RPMI8226 (cell line): ENCODE results near the gene CHMP2B.
"Not testable (repeated sequence)": the region's sequence is repeated elsewhere in the genome, so short reads cannot be mapped to it uniquely, and the experiment has no call there.

Experiments
- DNase-seq: peaks from one replicate; pipeline ENCODE4 v3.0.0-alpha.2; 2015

Gene CHMP2B

DNA sequence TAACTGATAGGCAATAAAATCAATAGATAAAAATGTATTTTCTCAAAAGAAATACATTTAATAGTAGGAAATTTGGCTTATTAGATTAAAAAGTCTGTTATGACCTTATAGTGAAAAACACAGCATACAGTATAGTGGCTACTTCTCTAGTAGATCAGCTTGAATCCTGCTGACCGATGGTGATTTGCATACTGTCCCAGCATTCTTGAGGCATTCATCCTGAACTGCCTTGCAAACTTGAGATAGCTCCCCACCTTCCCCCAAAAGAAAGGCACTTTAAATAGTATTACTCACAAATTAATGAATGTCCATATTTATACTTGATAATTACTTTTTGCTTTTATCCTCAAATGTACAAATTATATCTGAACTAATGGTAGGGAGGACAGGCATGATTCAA lies 6.7 kb downstream of the CHMP2B start:
- DNase-seq: no peak

DNA sequence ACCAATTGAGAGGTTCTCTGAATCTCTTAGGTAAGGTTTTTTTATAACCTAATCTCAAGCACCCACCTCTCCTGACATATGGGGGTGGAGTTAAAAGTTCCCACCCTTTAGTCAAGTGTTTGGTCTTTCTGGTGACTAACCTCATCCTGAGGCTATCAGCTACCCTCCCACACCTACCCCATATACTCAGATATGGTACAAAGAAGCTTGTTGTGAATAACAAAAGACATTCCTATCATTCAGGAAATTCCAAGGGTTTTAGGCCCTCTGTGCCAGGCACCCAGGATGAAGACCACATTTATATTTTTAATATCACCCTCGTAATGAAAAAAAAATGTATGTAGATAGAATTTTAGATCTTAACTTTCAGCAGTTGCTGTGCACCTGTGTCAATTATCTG lies 9.0 kb downstream of the CHMP2B start:
- DNase-seq: no peak

- no peak for DNase-seq
Observed at GRCh38 chr3:87246662-87247429, 19.7 kb downstream of the CHMP2B start.

- no peak for DNase-seq
Observed at GRCh38 chr3:87247430-87247773, 20.3 kb downstream of the CHMP2B start.

DNA sequence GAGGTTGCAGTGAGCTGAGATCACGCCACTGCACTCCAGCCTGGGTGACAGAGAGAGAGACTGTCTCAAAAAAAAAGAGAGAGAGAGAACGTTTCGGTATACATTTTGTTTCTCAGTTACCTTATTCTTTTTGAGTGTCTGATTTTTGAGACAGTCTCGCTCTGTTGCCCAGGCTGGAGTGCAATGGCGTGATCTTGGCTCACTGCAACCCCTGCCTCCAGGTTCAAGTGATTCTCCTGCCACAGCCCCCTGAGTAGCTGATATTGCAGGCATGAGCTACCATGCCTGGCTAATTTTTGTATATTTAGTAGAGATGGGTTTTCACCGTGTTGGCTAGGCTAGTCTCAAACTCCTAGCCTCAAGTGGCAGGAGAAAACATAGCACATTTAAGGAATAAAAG lies 21.1 kb downstream of the CHMP2B start:
- DNase-seq: not testable (repeated sequence)

GRCh38 chr3:87248831-87249230 lies 21.7 kb downstream of the CHMP2B start:
- DNase-seq: no peak

GRCh38 chr3:87250009-87250408 lies 22.9 kb downstream of the CHMP2B start:
- DNase-seq: no peak

GRCh38 chr3:87260270-87260669 lies 33.2 kb downstream of the CHMP2B start:
- DNase-seq: peak; percentile 61

- DNase-seq: no peak
Observed at GRCh38 chr3:87261925-87262324, 34.8 kb downstream of the CHMP2B start.

- DNase-seq: no peak
Observed at GRCh38 chr3:87267953-87268645, 41.0 kb downstream of the CHMP2B start.

DNA sequence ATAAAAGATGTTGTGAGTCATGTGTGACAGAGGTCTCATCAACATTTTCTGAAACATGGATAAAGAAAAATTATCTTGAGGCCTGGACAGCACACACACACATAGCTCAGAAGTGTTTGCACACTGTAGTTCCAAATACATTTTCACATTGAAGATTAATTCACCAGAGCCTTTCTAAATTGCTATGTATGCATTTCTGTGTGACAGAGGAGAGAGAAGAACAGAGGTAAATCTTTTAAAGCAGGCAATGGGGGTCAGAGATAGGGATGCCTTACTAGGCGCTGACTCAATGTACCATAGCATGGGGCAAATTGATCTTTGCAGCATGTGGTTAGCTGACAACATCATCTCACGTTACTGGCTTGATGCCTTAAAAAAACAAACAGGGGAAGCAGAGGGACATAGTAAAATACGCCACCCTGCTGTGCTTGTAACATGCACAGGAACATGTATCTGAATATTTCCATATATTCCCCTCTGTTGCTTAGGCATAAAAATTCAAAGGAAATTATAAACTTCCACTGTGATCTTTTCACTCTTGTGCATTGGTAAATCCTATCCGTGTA lies 41.6 kb downstream of the CHMP2B start:
- no peak for DNase-seq

DNA sequence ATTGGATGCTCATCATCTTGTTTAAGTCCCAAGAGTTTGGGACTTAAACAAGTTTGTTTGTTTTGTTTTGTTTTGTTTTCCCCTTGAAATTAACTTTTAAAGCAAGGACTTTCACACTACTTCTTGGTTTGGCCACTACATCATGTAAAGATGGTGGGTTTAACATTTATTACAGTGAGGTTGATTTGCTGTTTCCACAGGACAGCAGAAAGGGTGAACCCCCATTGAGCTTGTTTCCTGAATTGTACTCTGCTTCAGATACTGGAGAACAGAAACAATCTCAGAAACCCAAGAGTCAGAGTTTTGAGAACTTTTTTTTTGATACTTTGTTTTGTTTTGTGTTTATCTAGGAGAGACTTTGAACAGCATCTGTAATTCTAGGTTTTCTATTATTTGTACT lies 42.6 kb downstream of the CHMP2B start:
- no peak for DNase-seq

DNA sequence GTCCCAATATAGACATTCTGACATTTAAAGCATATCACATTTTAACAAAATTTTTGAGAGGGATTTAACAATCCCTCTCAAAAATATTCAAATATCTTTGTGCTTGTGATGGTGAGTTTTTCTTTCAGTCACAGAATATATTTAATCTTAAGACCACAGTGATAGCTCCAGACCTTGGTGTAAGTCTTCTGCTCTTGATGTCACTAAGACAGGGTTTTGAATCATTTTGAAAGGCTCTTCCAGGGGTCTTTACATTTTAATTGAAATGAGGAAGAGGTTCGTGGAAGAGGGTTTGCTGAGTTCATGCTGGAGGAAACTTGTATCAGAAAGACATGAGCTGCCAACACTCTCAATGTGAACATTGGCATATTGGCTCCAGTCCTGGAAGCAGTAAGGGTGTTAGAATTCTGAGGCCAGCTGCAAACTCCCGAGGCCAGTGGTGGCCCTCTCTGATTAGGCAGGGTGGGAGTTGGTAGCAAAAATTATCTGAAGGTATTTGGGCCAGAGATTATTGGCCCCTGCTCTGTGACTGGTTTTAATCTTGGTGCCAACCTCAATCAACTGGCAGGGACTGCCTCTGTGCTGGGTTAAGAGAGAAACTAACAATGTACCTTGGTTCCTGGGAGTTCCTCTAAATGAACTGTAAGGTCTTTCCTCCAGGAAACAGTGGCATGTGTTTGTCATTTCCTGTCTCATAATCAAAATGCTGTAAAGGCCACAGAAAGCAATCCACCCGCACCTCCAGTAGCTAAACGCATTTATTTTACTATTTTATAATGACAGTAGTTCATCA lies 44.0 kb downstream of the CHMP2B start:
- no peak for DNase-seq

GRCh38 chr3:87272718-87273341 lies 45.7 kb downstream of the CHMP2B start:
- no peak for DNase-seq

DNA sequence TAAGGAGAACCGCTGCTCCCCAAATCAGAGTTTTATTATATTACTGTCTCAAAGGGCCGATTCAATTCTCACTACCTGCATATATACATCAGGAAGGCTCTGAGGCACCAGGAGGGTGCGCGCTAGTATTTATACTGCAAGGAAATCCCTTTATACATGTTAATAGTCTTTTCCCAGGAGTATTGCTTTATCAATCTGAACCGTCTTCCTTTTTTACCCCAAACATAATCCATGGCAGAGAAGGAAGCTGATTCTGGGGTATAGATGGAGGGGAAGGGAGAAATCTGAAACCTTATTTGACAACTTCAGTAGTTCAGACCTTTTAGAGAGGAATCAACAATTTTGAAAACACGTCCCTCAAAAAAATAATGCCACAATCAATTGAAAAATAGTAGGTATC lies 49.4 kb downstream of the CHMP2B start, which contains the start of gene POU1F1:
Gene POU1F1 (minus strand): TSS at position 101 of the 400 bp plus-strand sequence. CDS start 122 bp downstream, outside the sequence.
- no peak for DNase-seq

GRCh38 chr3:87287011-87287410 lies 59.9 kb downstream of the CHMP2B start:
- DNase-seq: no peak

GRCh38 chr3:87288446-87288845 lies 61.3 kb downstream of the CHMP2B start:
- no peak for DNase-seq

GRCh38 chr3:87298111-87298718 lies 71.1 kb downstream of the CHMP2B start:
- DNase-seq: peak; percentile 41

DNA sequence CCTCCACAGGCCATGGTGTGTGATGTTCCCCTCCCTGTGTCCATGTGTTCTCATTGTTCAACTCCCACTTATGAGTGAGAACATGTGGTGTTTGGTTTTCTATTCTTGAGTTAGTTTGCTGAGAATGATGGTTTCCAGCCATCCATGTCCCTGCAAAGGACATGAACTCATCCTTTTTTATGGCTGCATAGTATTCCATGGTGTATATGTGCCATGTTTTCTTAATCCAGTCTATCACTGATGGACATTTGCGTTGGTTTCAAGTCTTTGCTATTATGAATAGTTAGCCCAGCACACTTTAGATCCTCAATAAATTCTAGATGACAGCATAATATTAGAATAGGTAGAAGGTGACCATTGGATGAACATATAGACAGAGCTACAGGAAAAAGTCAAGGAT lies 77.9 kb downstream of the CHMP2B start:
- not testable (repeated sequence) for DNase-seq
